HL-60 (cell line): ENCODE results near the gene KIRREL2.
"Not testable (repeated sequence)": the region's sequence is repeated elsewhere in the genome, so short reads cannot be mapped to it uniquely, and the experiment has no call there.

Source experiments
- DNase-seq, 2 experiments: peaks; one replicate each; pipeline ENCODE4 v3.0.0-alpha.2; 2010 to 2020; ENCODE audit warnings: low read depth in 1 of 2, low spot score in 1 of 2
- H3K27ac ChIP-seq: fragments of 250-450 bp; sonication (Bioruptor Pico); replicated peaks from 2 replicates; pipeline ENCODE4 v1.5.1; 2020; ENCODE audit warnings: mild to moderate bottlenecking, moderate library complexity
- H3K27me3 ChIP-seq: fragments of 250-450 bp; sonication (Bioruptor Pico); 2 replicates; pipeline ENCODE4 v1.5.1; 2021; ENCODE audit warnings: mild to moderate bottlenecking, moderate library complexity; ENCODE audit not compliant: insufficient read depth, poor library complexity, severe bottlenecking
- H3K4me3 ChIP-seq: replicated peaks from 2 replicates; pipeline ENCODE4 v1.5.1; 2011; ENCODE audit warnings: mild to moderate bottlenecking, control low read depth, low read length; ENCODE audit not compliant: insufficient read depth
- GABPA ChIP-seq: IDR thresholded peaks from 2 replicates; pipeline ENCODE4 v1.6.1; 2012; ENCODE audit warnings: low read depth
- POLR2AphosphoS5 ChIP-seq: IDR thresholded peaks from 2 replicates; pipeline ENCODE4 v1.6.1; 2012; ENCODE audit warnings: low read depth
- REST ChIP-seq: IDR thresholded peaks from 2 replicates; pipeline ENCODE4 v1.6.1; 2012; ENCODE audit warnings: low read depth; ENCODE audit not compliant: insufficient replicate concordance
- SPI1 ChIP-seq: IDR thresholded peaks from 2 replicates; pipeline ENCODE4 v1.6.1; 2012; ENCODE audit warnings: low read depth, mild to moderate bottlenecking, borderline replicate concordance
- TF ChIP-seq, protein P1 (sequence below): IDR thresholded peaks from one replicate; pipeline ENCODE4 v1.5.1; 2011; ENCODE audit warnings: low read length, control low read depth, inconsistent platforms; ENCODE audit not compliant: insufficient read depth

The KIRREL2 gene

DNA sequence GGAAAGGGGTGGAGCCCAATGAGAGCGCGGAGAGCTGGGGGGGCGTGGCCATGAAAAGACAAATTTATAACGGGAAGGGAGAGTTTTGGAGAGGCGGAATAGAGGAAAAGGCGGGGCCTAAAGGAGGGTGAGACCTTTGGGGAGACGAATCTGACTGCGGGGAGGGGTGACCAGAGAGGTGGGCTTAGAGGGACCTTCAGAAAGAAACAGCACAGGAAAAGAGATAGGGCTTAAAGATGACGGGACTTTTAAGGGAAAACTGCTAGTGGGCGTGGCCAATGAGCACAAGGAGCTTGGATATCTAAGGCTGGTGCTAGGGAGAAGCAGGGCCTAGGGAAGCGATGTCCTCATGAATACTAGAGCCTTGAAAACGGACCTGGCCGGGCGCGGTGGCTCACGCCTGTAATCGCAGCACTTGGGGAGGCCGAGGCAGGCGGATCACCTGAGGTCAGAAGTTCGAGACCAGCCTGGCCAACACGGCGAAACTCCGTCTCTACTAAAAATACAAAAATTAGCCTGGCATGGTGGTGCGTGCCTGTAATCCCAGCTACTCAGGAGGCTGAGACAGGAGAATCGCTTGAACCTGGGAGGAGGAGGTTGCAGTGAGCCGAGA is 13.5 kb downstream of the KIRREL2 start:
- H3K4me3 ChIP-seq, DNase-seq, H3K27ac ChIP-seq: not testable (repeated sequence)
- H3K27me3 ChIP-seq: peaks cover 33% of the 10 kb centered on the region

DNA sequence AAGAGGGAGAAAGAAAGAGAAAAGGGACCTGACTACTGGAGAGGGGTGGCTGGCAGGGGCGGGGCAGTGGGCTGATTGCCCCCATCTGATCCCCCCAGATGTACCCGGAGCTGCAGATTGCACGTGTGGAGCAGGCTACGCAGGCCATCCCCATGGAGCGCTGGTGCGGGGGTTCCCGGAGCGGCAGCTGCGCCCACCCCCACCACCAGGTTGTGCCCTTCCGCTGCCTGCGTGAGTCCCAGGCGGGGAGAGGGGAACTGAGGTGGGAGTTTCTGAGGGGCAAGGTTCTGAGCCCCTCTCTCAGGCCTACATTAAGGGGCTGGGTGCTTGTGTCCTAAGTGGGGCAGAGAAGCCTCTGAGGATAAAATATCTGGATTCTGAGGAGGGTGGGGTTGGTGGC is 14.1 kb downstream of the KIRREL2 start:
- no peak for DNase-seq
- Histone ChIP-seq H3K27me3 (peaks cover 33% of the 10 kb centered on the region), H3K27ac (no peak overlapping the region), H3K4me3 (no peak overlapping the region)
- no peak for TF ChIP-seq POLR2AphosphoS5
- TF ChIP-seq SPI1: no peak
- TF ChIP-seq, protein P1, sequence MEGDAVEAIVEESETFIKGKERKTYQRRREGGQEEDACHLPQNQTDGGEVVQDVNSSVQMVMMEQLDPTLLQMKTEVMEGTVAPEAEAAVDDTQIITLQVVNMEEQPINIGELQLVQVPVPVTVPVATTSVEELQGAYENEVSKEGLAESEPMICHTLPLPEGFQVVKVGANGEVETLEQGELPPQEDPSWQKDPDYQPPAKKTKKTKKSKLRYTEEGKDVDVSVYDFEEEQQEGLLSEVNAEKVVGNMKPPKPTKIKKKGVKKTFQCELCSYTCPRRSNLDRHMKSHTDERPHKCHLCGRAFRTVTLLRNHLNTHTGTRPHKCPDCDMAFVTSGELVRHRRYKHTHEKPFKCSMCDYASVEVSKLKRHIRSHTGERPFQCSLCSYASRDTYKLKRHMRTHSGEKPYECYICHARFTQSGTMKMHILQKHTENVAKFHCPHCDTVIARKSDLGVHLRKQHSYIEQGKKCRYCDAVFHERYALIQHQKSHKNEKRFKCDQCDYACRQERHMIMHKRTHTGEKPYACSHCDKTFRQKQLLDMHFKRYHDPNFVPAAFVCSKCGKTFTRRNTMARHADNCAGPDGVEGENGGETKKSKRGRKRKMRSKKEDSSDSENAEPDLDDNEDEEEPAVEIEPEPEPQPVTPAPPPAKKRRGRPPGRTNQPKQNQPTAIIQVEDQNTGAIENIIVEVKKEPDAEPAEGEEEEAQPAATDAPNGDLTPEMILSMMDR: no peak

DNA sequence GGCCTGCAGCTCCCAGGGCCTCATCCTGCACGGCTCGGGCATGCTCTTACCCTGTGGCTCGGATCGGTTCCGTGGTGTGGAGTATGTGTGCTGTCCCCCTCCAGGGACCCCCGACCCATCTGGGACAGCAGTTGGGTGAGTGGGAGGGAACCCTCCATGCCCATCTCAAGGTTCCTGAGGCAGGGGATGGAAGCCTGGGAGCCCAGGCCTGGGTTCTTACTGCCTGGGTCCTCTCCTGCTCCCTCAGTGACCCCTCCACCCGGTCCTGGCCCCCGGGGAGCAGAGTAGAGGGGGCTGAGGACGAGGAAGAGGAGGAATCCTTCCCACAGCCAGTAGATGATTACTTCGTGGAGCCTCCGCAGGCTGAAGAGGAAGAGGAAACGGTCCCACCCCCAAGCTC is 14.9 kb downstream of the KIRREL2 start:
- Histone ChIP-seq H3K27ac (no peak overlapping the region), H3K4me3 (no peak overlapping the region), H3K27me3 (peaks cover 29% of the 10 kb centered on the region)
- TF ChIP-seq SPI1: no peak
- TF ChIP-seq REST: no peak
- TF ChIP-seq GABPA: no peak
- TF ChIP-seq POLR2AphosphoS5: no peak
- TF ChIP-seq, protein P1: no peak
- DNase-seq: no peak

GRCh38 chr19:35872180-35872579 is 15.5 kb downstream of the KIRREL2 start:
- peaks cover 26% of the 10 kb centered on the region for H3K27me3 ChIP-seq
- no peak for DNase-seq
- no peak overlapping the region for H3K4me3 ChIP-seq
- no peak overlapping the region for H3K27ac ChIP-seq
- no peak for TF ChIP-seq POLR2AphosphoS5
- TF ChIP-seq GABPA: no peak
- TF ChIP-seq REST: no peak
- no peak for TF ChIP-seq SPI1
- TF ChIP-seq, protein P1: no peak
